SHP77 treated with DMSO at 0.1 percent for 48 hours (cell line): ENCODE results near the gene MRPL20.
"Not testable (repeated sequence)": the region's sequence is repeated elsewhere in the genome, so short reads cannot be mapped to it uniquely, and the experiment has no call there.

Experiments
- DNase-seq: peaks from one replicate; lab custom pipeline; 2025; lab: John Stamatoyannopoulos, UW

The MRPL20 gene

DNA sequence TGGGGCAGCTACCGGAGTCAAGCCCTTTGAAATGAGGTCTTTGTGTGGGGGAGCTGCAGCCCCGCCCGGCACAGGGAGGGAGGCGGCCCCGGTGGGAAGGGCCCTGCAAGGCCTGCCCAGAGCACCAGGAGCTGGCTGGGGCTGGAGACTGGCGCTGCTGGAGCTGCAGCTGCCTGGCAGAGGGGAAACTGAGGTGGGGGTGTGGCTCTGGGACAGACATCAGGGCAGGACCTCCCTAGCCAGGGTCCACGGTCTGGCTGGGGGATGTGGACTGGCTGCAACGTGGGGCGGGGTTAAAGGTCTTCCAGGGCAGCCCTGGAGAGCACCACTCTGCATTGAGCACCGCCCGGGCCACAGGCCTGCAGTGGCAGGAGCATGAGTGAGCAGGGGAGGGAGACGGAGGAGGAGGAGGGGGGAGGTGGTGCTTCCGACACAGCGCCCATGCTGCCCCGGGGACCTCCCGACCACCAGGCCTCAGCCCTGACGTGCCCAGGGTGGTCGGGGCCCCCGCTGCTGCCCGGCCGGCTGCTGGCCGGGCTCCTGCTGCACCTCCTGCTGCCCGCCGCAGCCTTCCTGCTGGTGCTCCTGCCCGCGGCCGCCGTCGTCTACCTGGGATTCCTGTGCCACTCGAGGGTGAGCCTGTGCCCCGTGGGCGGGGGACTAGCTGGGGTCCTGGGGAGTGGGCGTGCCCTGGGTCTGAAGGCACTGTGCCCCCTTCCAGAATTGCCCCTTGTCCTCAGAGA is 18.8 kb upstream of the MRPL20 start:
- DNase-seq = no peak

DNA sequence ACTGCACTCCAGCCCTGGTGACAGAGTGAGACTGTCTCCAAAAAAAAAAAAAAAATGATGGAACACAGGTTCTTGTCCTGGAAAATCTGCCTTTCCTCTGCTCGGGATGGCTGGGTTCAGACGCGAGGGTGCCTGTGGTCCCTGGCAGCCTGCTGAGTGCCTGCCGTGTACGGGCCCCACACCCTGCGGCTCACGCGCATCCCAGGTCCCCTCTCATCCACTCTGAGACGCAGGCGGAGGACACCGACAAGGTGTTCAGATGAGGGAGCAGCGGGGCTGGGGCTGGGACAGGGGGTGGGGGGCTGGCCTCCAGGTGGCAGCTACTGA is 18.3 kb upstream of the MRPL20 start:
- no peak for DNase-seq

DNA sequence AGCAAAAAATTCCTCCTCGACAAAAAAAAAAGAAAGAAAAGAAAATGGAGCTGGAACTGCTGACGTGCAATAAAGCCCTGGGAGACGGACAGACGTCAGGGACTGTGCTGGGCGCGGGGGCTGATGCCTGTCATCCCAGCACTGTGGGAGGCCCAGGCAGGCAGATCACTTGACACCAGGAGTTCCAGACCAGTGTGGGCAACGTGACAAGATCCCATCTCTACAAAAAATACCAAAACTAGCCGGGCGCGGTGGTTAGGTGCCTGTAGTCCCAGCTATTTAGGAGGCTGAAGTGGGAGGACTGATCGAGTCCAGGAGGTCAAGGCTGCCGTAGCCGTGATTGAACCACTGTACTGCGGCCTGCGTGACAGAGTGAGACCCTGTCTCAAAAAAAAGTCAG is 17.6 kb upstream of the MRPL20 start:
- no peak for DNase-seq

DNA sequence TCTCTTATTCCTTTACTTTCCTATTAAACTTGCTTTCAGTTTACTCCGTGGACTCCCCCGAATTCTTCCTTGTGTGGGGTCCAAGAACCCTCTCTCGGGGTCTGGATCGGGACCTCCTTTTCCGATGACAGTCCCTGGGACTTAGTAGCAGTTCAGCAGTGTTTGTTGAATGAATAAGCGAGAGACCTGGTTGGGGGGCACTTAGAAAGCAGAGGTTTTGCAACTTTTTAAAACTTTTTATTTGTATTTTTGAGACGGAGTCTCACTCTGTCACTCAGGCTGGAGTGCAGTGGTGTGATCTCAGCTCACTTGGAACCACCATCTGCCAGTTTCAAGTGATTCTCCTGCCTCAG is 16.1 kb upstream of the MRPL20 start:
- DNase-seq = no peak

DNA sequence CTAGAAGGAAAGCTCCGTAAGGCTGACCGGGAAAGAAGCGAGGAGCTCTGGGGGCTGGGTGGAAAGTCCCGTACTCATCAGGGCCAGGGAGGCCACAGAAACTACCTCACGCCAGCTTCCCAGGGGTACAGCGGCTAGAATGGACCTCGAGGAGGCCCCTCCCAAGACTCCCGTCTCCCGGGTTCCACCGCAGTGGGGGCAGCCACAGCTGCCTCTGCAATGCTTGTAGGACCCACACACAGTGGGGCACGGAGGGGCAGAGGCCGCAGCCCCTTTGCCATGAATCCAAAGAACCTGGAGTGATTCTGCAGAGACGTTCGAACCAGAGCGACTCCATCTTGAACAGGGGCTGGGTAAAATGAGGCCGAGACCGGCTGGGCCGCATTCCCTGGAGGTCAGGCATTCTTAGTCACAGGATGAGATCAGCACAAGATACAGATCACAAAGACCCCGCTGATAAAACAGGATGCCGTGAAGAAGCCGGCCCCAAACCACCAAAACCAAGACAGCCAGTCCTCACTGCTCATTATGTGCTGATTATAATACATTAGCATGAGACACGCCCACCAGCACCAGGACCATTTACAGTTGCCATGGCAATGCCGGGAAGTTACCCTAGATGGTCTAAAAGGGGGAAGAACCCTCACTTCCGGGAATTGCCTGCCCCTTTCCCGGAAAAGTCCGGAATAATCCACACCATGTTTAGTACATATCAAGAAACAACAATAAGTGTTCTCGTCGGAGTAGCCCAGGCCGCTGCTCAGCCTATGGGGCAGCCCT is 15.6 kb upstream of the MRPL20 start:
- no peak for DNase-seq

DNA sequence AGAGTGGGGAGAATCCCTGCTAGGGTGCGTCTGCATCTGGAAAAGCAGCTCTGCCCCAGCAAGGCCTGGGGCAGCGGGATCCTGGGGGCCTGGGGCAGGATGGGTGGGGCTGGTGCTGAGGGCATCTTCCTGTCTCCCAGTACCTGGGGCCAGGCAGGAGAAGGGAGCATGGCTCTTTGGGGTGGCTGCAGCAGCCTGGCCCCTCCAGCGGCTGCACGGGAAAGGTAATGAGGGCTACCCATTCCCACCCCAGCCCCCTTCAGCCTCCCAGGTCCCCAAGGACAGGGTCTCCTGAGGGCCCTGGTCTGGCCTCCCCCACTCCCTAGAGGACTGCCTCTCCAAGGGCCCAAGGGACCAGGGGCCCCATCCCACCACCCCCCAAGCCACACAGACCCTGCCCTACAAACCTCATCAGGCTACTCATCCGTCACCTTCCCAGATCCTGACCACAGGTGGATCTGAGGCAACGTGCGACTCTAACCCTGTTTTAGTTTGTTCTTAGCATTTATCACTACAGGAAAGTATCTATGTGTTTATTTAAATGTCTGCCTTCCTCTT is 14.9 kb upstream of the MRPL20 start:
- DNase-seq = no peak

DNA sequence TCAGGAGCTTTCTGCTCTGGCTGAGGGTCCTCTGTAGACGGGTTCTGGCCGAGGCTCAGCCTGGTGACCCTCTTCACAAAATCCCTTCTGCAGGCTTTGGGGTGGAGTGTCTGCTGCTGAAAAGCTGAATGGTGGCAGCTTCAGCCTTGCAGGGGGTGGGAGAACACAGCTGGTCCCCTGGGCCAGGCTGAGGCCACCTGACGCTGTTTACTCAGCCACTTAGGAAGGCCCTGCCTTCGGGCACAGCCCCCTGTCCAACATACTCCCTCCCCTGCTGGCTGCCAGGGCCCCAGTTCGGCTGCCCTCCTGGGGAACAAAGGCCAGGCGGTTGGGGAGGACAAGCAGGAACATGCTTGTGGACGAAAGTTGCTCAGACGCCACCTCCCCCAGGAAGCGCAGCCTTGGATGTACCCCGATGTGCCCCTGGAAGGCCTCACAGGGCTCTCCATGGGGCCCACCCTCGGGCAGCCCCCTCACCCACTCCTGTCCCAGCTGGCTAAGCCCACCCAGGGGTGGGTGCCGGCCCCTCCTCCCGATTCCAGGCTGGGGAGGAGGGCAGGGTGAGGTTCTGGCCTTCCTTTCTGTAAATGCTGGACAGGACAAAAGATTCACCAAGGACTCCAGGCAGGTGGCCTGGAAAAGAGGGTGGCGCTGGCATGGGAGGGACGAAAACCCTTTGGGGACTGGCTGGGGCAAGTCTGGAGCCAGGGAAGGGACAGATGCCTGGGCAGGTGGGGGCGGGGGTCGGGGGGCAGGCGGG is 14.2 kb upstream of the MRPL20 start, which contains the start of gene ANKRD65:
Gene ANKRD65 (minus strand): TSS at position 130 of the 760 bp plus-strand sequence. CDS start 271 bp downstream, outside the sequence.
- DNase-seq = peak; percentile 71

DNA sequence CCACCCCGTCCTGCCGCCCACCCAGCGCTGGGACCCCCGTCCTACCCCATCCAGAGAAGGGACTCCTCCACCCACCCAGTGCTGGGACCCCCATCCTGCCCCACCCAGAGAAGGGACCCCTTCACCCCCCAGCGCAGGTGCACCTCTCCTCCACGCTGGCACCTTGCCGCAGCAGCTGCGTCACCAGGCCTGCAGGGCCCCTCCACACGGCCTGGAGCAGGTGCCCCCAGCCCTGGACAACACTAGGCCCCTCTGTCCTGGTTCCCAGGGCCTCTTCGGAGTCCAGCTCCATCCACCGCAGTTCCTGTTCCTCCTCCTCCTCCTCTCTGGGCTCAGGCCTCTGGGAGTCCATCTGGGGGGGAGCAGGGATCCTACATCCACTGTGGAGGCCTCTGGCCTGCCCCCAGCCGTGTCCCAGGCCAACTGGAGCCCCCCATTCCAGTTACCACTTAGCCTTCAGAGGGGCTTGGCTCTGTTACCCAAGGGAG is 13.6 kb upstream of the MRPL20 start:
- DNase-seq = no peak

DNA sequence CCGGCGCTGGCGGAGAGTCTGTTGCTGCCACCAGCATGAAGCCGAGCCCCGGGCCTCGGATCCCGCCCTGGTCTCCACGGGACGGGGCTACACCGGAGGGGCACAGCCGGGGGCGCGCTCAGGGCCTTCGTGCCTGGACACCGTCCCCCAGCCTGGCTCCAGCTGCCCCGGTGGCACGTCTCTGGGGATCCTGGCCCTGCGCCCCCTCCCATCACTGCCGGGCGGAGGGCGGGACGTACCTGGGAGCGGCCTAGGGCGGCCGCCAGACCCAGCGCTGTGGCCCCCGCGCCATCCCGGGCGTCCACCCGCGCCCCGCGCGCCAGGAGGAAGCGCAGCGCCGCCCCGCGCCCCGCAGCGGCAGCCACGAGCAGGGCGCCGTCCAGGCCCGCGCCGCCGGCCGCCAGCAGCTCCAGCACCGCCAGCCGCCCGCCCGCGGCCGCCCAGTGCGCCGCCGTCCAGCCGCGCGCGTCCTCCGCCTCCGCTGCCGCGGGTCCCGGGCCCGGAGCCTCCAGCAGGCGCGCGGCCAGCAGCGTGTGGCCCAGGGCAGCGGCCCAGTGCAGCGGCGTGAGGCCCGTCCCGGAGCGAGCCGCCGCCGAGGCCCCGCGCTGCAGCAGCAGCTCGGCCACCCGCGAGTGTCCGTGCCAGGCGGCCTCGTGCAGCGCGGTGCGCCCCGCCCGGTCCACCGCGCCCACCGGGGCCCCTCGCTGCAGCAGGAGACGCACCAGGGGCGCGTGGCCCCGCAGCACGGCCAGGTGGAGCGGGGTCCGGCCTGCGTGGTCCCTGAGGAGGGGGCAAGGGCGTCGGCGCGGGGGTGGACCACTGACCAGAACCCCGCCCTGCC is 12.9 kb upstream of the MRPL20 start:
- DNase-seq = no peak

DNA sequence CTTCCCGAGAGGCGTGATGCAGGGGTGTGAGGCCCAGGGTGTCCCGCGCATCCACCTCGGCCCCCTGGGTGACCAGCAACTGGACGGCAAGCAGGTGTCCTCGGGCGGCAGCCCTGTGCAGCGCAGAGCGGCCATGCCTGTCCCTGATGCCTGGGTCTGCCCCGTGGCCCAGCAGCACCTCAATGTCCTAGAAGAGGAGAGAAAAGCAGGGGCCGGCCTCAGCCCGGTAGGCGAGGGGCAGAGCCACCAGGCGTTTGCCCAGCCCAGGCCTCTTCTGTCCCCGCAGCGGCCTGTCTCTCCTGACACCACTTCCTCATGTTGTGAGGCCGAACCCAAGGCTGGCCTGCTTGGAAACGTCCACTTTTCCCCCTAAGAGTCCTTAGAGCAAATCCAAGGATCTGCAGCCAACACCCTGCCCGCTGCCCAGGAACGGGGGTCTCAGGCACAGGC is 12.3 kb upstream of the MRPL20 start:
- no peak for DNase-seq

DNA sequence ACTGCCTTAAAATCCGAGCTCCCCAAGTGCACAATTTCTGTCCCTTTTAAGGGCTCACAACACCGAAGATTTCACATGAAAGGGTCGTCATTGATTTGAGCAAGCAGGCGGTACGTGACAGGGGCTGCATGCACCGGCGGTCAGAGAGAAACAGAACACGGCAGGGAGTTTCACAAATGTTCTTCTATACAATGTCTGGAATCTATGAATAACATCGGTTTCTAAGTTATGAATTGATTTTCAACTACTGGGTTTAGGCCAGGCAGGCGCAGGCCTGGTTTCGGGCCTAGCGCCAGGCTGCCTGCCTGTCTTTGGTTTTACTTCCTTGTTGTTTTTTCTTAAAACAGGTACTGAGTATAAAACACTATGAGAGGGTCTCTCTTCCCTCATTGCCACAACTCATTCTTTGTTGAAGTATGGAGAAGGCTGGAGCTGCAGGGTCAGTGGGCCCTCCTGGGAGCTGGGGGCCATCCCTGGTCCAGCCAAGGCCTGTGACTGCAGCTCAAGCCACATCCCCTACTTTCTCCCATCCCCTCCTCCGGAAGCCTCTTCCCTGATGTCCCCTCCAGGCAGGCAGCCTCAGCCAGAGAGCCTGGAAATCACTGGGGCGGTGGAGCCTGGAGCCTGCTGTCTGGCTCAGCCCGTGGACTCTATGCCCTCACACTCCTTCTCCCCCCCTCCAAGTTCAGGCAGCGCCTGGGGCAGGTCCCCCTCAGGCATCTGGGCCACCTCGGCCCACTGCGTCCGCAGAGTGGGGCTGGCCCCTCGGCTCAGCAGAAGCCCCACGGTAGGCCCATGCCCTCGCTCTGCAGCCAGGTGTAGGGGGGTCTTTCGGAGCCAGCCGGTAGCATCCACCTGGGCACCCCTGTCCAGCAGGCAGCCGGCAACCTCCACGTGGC is 11.6 kb upstream of the MRPL20 start:
- no peak for DNase-seq

DNA sequence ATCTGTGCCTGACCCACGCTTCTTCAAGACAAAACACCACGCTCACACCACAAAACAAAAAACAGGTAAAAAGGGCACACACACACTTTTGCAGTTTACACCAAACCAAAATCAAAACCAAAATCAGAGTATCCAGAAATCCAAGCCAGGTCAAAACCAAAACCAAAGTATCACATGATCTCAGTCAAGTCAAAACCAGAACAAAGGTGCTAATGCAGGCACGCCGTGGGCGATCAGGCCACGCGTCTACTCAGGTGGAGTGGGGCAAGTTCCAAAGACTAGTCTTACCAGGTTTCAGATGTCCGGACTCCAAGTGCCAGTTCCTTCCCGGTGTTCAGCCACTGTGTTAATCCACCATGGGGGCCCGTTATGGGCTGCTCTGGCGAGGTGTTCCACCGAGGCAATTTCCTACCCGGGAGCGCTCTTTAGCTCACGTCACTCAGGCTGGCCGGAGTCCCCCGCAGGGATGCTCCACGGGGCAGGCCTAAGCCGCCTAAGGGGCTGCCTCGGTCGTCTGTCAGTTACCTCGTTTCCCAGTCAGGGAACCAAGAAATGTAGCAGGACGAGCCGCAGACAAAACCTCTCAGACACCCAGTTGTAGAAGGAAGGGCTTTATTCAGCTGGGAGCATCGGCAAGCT is 10.9 kb upstream of the MRPL20 start:
- not testable (repeated sequence) for DNase-seq

DNA sequence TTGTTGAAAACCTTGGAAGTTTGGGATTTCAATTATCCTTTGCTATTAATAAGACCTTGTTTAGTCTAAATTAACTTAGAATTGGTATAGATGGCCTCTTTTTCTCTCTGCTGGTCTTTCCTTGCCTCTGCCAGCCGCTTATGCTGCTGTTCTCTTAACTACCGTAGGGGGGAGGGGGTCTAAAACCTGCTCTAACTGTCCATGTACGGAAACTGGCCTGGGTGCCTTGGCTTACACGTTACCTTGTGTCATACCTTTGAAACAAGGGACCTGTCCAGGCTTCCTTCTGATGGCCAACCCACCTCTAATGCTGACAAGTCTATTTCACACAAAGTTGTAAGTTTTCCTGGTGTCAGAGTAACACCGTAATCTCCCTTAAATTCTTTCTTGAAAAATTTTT is 10.3 kb upstream of the MRPL20 start:
- DNase-seq = not testable (repeated sequence)

DNA sequence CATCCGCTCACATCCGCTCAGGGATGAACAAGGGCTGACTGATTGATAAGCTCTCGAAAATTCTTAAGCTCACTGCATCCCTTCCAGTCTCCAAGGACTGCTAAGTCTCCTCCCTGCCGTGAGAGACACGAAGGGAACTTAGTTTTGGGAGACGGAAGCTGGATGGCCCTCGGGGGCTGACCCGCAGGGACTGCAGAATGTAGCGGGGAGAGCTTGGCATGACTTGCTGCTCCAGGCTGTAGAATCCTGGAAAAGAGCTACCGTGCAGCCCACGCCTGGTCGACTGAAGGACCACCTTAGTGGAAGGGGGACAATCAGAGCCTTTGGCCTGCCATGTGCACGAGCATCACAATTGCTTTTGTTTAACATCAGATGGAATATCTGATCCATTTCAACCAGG is 8.7 kb upstream of the MRPL20 start:
- no peak for DNase-seq

DNA sequence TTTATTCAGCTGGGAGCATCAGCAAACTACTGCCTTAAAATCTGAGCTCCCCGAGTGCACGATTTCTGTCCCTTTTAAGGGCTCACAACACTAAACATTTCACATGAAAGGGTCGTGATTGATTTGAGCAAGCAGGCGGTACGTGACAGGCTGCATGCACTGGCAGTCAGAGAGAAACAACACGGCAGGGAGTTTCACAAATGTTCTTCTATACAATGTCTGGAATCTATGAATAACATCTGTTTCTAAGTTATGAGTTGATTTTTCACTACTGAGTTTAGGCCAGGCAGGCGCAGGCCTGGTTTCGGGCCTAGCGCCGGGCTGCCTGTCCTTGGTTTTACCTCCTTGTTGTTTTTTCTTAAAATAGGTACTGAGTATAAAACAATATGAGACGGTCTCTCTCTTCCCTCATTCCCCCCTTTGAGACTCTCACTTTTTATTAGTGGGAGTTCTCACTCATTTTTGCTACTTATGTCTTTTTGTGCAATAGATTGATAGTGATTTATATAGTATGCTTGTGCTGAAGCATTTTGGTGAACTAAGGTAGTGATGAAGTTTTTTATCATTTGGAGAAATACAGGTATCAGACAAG is 5.3 kb upstream of the MRPL20 start:
- DNase-seq = not testable (repeated sequence)

DNA sequence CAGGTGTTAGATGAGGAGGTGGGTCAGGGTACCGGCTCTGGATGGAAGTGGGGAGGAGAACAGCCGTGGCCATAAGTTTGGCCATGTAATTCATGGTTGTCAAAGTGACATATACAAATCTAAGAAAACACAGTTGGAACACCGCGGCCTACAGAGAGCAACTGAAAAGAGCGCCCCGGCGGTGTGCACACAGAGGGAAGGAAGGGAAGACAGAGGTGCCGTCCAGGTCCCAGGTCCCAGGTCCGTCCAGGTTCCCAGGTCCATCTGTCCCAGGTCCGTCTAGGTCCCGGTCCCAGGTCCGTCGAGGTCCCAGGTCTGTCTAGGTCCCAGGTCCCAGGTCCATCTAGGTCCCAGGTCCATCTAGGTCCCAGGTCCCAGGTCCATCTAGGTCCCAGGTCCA is 4.5 kb upstream of the MRPL20 start:
- no peak for DNase-seq

DNA sequence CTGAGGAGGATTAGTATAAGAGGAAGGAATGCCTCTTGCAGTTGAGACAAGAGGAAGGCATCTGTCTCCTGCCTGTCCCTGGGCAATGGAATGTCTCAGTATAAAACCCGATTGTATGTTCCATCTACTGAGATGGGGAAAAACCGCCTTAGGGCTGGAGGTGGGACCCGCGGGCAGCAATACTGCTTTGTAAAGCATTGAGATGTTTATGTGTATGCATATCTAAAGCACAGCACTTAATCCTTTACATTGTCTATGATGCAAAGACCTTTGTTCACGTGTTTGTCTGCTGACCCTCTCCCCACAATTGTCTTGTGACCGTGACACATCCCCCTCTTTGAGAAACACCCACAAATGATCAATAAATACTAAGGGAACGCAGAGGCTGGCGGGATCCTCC is 3.1 kb upstream of the MRPL20 start:
- not testable (repeated sequence) for DNase-seq

DNA sequence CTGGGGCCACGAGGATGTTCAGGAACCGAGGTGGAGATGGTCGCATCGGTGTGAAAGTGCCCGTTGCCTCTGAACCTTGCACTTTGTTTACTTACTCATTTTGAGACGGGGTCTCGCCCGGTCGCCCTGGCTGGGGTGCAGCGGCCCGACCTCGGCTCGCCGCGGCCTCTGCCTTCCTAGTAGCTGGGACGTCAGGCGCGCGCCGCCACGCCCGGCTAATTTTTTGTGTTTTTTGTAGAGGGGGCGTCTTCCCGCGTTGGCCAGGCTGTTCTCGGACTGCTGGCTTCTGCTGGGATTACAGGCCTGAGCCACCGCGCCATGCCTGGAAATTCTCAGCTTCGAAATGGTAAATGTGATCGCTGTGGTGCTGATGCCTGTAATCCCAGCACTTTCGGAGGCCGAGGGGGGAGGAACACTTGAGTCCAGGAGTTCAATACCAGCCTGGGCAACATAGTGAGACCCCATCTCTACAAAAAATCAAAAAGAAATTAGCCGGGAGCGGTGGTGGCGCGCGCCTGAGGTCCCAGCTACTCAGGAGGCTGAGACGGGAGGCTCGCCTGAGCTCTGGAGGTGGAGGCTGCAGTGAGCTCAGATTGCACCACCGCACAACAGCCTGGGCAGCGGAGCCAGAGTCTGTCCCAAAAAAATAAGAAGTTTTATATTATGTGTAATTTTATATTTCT is 684 bp upstream of the MRPL20 start:
- no peak for DNase-seq
